Liver (tissue), 9 donors: ENCODE results near the gene RELCH. TPM values are rescaled to one million over a fixed set of nuclear protein-coding genes. Genes with fewer than 3 reads are reported as not detected.

Source experiments
- DNase-seq: peaks from one replicate; pipeline ENCODE4 v3.0.0-alpha.2; 2017; ENCODE audit warnings: low spot score
- H3K27ac ChIP-seq, 2 donors: one replicate each; pipeline ENCODE4 v1.7.0; 2013; ENCODE audit warnings: inconsistent platforms in 2 of 2, low read length in 2 of 2, control low read depth in 1 of 2, low read depth in 1 of 2, mild to moderate bottlenecking in 1 of 2
- H3K27me3 ChIP-seq, 4 donors: one replicate each; pipeline versions ENCODE4 v1.6.1 to v1.7.0; 2013; ENCODE audit warnings: low read length in 3 of 4, inconsistent platforms in 1 of 4, mild to moderate bottlenecking in 1 of 4, moderate library complexity in 1 of 4; ENCODE audit not compliant: control insufficient read depth in 4 of 4, insufficient read depth in 4 of 4
- H3K36me3 ChIP-seq, 4 donors: one replicate each; pipeline versions ENCODE4 v1.6.1 to v1.7.0; 2013; ENCODE audit warnings: low read length in 3 of 4, mild to moderate bottlenecking in 3 of 4, low read depth in 1 of 4, moderate library complexity in 1 of 4; ENCODE audit not compliant: control insufficient read depth in 4 of 4, insufficient read depth in 3 of 4
- H3K4me1 ChIP-seq, 4 donors: one replicate each; pipeline versions ENCODE4 v1.6.1 to v1.7.0; 2013; ENCODE audit warnings: low read length in 3 of 4, mild to moderate bottlenecking in 3 of 4, moderate library complexity in 1 of 4; ENCODE audit not compliant: control insufficient read depth in 4 of 4, insufficient read depth in 4 of 4
- H3K4me3 ChIP-seq, 3 donors: one replicate each; pipeline versions ENCODE4 v1.6.1 to v1.7.0; 2013; ENCODE audit warnings: low read length in 3 of 3, control low read depth in 1 of 3, low read depth in 1 of 3, mild to moderate bottlenecking in 1 of 3
- H3K9ac ChIP-seq, 2 donors: one replicate each; pipeline ENCODE4 v1.7.0; 2013; ENCODE audit warnings: low read length in 2 of 2, mild to moderate bottlenecking in 2 of 2, moderate library complexity in 2 of 2, control low read depth in 1 of 2, low read depth in 1 of 2
- H3K9me3 ChIP-seq, 4 donors: one replicate each; pipeline versions ENCODE4 v1.6.1 to v1.7.0; 2013; ENCODE audit warnings: low read length in 3 of 4; ENCODE audit not compliant: control insufficient read depth in 4 of 4
- CTCF ChIP-seq: fragments of 150-350 bp; IDR thresholded peaks from 2 replicates; pipeline ENCODE4 v1.5.1; 2017; ENCODE audit warnings: improper control_type of control experiment, low read depth, low read length; ENCODE audit not compliant: missing input control
- EGR1 ChIP-seq, 2 donors: IDR thresholded peaks; 2 replicates each; pipeline ENCODE4 v1.6.1; 2016 to 2018; ENCODE audit warnings: antibody characterized with exemption in 2 of 2, low read depth in 2 of 2
- FOXA1 ChIP-seq: IDR thresholded peaks from 2 replicates; pipeline ENCODE4 v1.6.1; 2016; ENCODE audit warnings: antibody characterized with exemption
- FOXA2 ChIP-seq: IDR thresholded peaks from 2 replicates; pipeline ENCODE4 v1.6.1; 2016; ENCODE audit warnings: antibody characterized with exemption
- GABPA ChIP-seq, 2 donors: IDR thresholded peaks in 1 of 2; conservative IDR thresholded peaks in 1 of 2; 2 replicates each; pipeline ENCODE4 v1.6.1; 2016; ENCODE audit warnings: antibody characterized with exemption in 2 of 2, mild to moderate bottlenecking in 1 of 2, moderate library complexity in 1 of 2
- HNF4A ChIP-seq, 2 donors: conservative IDR thresholded peaks; 2 replicates each; pipeline ENCODE4 v1.6.1; 2016; ENCODE audit warnings: antibody characterized with exemption in 2 of 2, mild to moderate bottlenecking in 2 of 2
- JUND ChIP-seq, 2 donors: IDR thresholded peaks; 2 replicates each; pipeline ENCODE4 v1.6.1; 2016; ENCODE audit warnings: antibody characterized with exemption in 2 of 2
- NR2F2 ChIP-seq: IDR thresholded peaks from 2 replicates; pipeline ENCODE4 v1.6.1; 2016; ENCODE audit warnings: antibody characterized with exemption
- RAD21 ChIP-seq, 2 donors: IDR thresholded peaks; 2 replicates each; pipeline ENCODE4 v1.6.1; 2016; ENCODE audit warnings: antibody characterized with exemption in 2 of 2, mild to moderate bottlenecking in 2 of 2
- REST ChIP-seq: IDR thresholded peaks from 2 replicates; pipeline ENCODE4 v1.6.1; 2016; ENCODE audit warnings: antibody characterized with exemption, mild to moderate bottlenecking
- RXRA ChIP-seq, 2 donors: IDR thresholded peaks; 2 replicates each; pipeline ENCODE4 v1.6.1; 2017 to 2018; ENCODE audit warnings: antibody characterized with exemption in 2 of 2, mild to moderate bottlenecking in 1 of 2
- SP1 ChIP-seq: IDR thresholded peaks from 2 replicates; pipeline ENCODE4 v1.6.1; 2018; ENCODE audit warnings: antibody characterized with exemption, mild to moderate bottlenecking
- TAF1 ChIP-seq: conservative IDR thresholded peaks from 2 replicates; pipeline ENCODE4 v1.6.1; 2016; ENCODE audit warnings: antibody characterized with exemption, mild to moderate bottlenecking
- YY1 ChIP-seq: IDR thresholded peaks from 2 replicates; pipeline ENCODE4 v1.6.1; 2016; ENCODE audit warnings: antibody characterized with exemption, mild to moderate bottlenecking
- ZBTB33 ChIP-seq: IDR thresholded peaks from 2 replicates; pipeline ENCODE4 v1.6.1; 2016; ENCODE audit warnings: antibody characterized with exemption
- WGBS: extraction: QIAGEN DNeasy Blood & Tissue Kit; methylation state at CpG from one replicate; pipeline ENCODE4 v1.1.7; 2013; 5-methylcytosine and 5-hydroxymethylcytosine counted together
- polyA plus RNA-seq, 2 donors: library from polyadenylated mRNA; stranded (reverse) in 1 of 2; unstranded in 1 of 2; fragments of 200-250 nt in 1 of 2; fragments of >200 nt in 1 of 2; fragmentation: Nextera tagmentation in 1 of 2; extraction: Ambion mirVana in 1 of 2; gene quantifications; one replicate each; pipeline versions ENCODE4 v1.2.1 to v1.2.3, GENCODE V29; 2013 to 2015
- total RNA-seq, 2 donors: library from RNA; depleted of rRNA; stranded (reverse); fragments of >200 nt; gene quantifications; one replicate each; pipeline ENCODE4 v1.2.3, GENCODE V29; 2014
- donor health status: healthy.
- donor health status: healthy.
- donor health status: healthy.
- donor health status: healthy.
- donor health status: healthy.

RELCH gene
- total and polyA plus RNA-seq, 4 donors = 4.3 to 21.7 (median 11.0) TPM

GRCh38 chr18:62281684-62282083 is 94.6 kb downstream of the RELCH start:
- no peaks in the 10 kb centered on the region for H3K27me3 ChIP-seq
- DNase-seq = no peak
- TF ChIP-seq ZBTB33 = no peak
- no peak for TF ChIP-seq REST
- no peak for TF ChIP-seq EGR1 (IDR thresholded peaks at IDR 0.05; ENCODE audit: low read depth in 2 of 2)
- TF ChIP-seq RAD21 (IDR thresholded peaks at IDR 0.05) = no peak
- TF ChIP-seq HNF4A (conservative IDR thresholded peaks at IDR 0.05) = no peak
- TF ChIP-seq SP1 = no peak
- no peak for TF ChIP-seq FOXA2
- no peak for TF ChIP-seq FOXA1
- TF ChIP-seq JUND (IDR thresholded peaks at IDR 0.05) = no peak
- no peak for TF ChIP-seq TAF1
- no peak for TF ChIP-seq NR2F2
- no peak for TF ChIP-seq YY1
- TF ChIP-seq RXRA (IDR thresholded peaks at IDR 0.05) = no peak
- no peak overlapping the region for H3K27ac ChIP-seq
- WGBS = 93% methylated on average over 1 of the region's 1 CpG
- H3K4me3 ChIP-seq = no peak overlapping the region
- peaks cover 3 to 13% (median 12%) of the 10 kb centered on the region in 4 donors for H3K36me3 ChIP-seq
- H3K9ac ChIP-seq = no peak overlapping the region
- peaks cover 0 to 5% (median 2%) of the 10 kb centered on the region in 4 donors for H3K4me1 ChIP-seq
- H3K9me3 ChIP-seq = no peaks in the 10 kb centered on the region

- Histone ChIP-seq H3K4me1 (peaks cover 0 to 5% (median 2%) of the 10 kb centered on the region in 4 donors), H3K36me3 (peaks cover 3 to 13% (median 12%) of the 10 kb centered on the region in 4 donors), H3K27me3 (no peaks in the 10 kb centered on the region), H3K9ac (no peak overlapping the region), H3K27ac (no peak overlapping the region), H3K9me3 (no peaks in the 10 kb centered on the region), H3K4me3 (no peak overlapping the region)
- 88% methylated on average over 2 of the region's 2 CpGs for WGBS
- TF ChIP-seq YY1 (no peak), FOXA1 (no peak), CTCF (no peak), FOXA2 (no peak), TAF1 (no peak), EGR1 (IDR thresholded peaks at IDR 0.05; ENCODE audit: low read depth in 2 of 2) (no peak), RAD21 (IDR thresholded peaks at IDR 0.05) (no peak), SP1 (no peak), REST (no peak), HNF4A (conservative IDR thresholded peaks at IDR 0.05) (no peak), GABPA (IDR thresholded peaks at IDR 0.05 in 1 of 2, conservative IDR thresholded peaks at IDR 0.05 in 1 of 2) (no peak), JUND (IDR thresholded peaks at IDR 0.05) (no peak)
- no peak for DNase-seq
These were observed 95.2 kb downstream of the RELCH start for GRCh38 chr18:62282188-62282629.
